Heart left ventricle (tissue), 16 donors: Measurements from ENCODE around the gene PLPPR3. TPM values are rescaled to one million over a fixed set of nuclear protein-coding genes. Genes with fewer than 3 reads are reported as not detected.

Experiments used
- ATAC-seq, 4 donors: fragments of 200-7000 bp; cut with Tn5 transposase; one replicate each; pipeline ENCODE4 v1.9.1; 2020 to 2022; ENCODE audit warnings: moderate library complexity in 4 of 4, mild to moderate bottlenecking in 3 of 4, moderate number of reproducible peaks in 1 of 4
- DNase-seq, 5 donors: peaks; one replicate each; pipeline ENCODE4 v3.0.0-alpha.2; 2020
- H3K27ac ChIP-seq, 12 donors: fragments of 200-600 bp; sonication (generic) in 4 of 12; one replicate each; pipeline versions ENCODE4 v1.5.0 to v1.8.0; 2016 to 2022; ENCODE audit warnings: mild to moderate bottlenecking in 2 of 12
- H3K27me3 ChIP-seq, 9 donors: fragments of 200-600 bp; sonication (generic) in 2 of 9; one replicate each; pipeline versions ENCODE4 v1.5.1 to v1.8.0; 2016 to 2022; ENCODE audit warnings: mild to moderate bottlenecking in 3 of 9
- H3K36me3 ChIP-seq, 9 donors: fragments of 200-600 bp; sonication (generic) in 2 of 9; one replicate each; pipeline versions ENCODE4 v1.5.0 to v1.8.0; 2018 to 2022; ENCODE audit warnings: mild to moderate bottlenecking in 2 of 9
- H3K4me1 ChIP-seq, 12 donors: fragments of 200-600 bp; sonication (generic) in 4 of 12; one replicate each; pipeline versions ENCODE4 v1.5.0 to v1.8.0; 2016 to 2022; ENCODE audit warnings: mild to moderate bottlenecking in 3 of 12
- H3K4me3 ChIP-seq, 12 donors: fragments of 200-600 bp; sonication (generic) in 4 of 12; one replicate each; pipeline versions ENCODE4 v1.5.0 to v1.8.0; 2017 to 2022; ENCODE audit warnings: mild to moderate bottlenecking in 9 of 12, moderate library complexity in 4 of 12
- H3K9me3 ChIP-seq, 12 donors: fragments of 200-600 bp; sonication (generic) in 4 of 12; one replicate each; pipeline versions ENCODE4 v1.5.0 to v1.8.0; 2016 to 2022; ENCODE audit warnings: mild to moderate bottlenecking in 1 of 12
- CTCF ChIP-seq, 12 donors: fragments of 200-600 bp; sonication (generic) in 4 of 12; IDR thresholded peaks; one replicate each; pipeline versions ENCODE4 v1.5.0 to v1.8.0; 2018 to 2022; ENCODE audit warnings: antibody characterized with exemption in 12 of 12, mild to moderate bottlenecking in 5 of 12
- POLR2A ChIP-seq, 2 donors: fragments of 450-650 bp; IDR thresholded peaks; one replicate each; pipeline ENCODE4 v1.6.1; 2017; ENCODE audit warnings: antibody characterized with exemption in 2 of 2, mild to moderate bottlenecking in 2 of 2, moderate library complexity in 2 of 2
- WGBS, 4 donors: extraction: QIAGEN DNeasy Blood & Tissue Kit in 2 of 4; methylation state at CpG; one replicate each; pipeline versions ENCODE4 v1.1.5 to v1.1.7; 2013 to 2018; 5-methylcytosine and 5-hydroxymethylcytosine counted together
- intact Hi-C, 10 donors: fragments of 100-400 bp; cut with DNase I; formaldehyde crosslinking; loops; one replicate each; pipeline versions ENCODE4 v1.11.1 to v1.14.2; 2022
- polyA plus RNA-seq, 2 donors: library from polyadenylated mRNA; stranded (reverse); fragments of 200-250 nt; gene quantifications; one replicate each; pipeline ENCODE4 v1.2.3, GENCODE V29; 2013
- total RNA-seq, 9 donors: library from RNA; depleted of rRNA in 2 of 9; stranded (reverse); fragments of >200 nt in 2 of 9; fragmentation: NEBNext Ultra II Directional in 3 of 9; extraction: Animal tissue kit (Norgen Biotek cat#: 25700) in 3 of 9; gene quantifications; one replicate each; pipeline versions ENCODE4 v1.1.0 to v1.2.4, GENCODE V29; 2016 to 2023
- donor health status: ischemic (EF 13 %, LVEDD 7.1; RV severe dilation, severe dysfunction).
- donor health status: healthy with polysubstance abuse.
- donor health status: DM: no; HTN: yes; CAD: no.
- donor health status: DM: no; HTN: no; CAD: no.
- donor health status: ischemic (EF 25% LVEDD 6.9; RV normal size, moderate dysfunction).
- donor health status: ischemic (EF 25% LVEDD 5.7; RV mildly dilated, moderate dysfunction).
- donor health status: healthy.
- donor health status: DM: yes; HTN: yes; CAD: no.
- donor health status: ischemic (EF 35%, LVEDD 5.7; RV mildly dilated, moderate dysfunction).
- donor health status: nonischemic (EF 11% LVEDD 7.7; RV severe dilation, severe dysfunction).
- donor health status: DM: yes; HTN: yes; CAD: no.
- donor health status: PGD.
- donor health status: ischemic (EF 29% LVEDD 5.4; RV normal size, mild dysfunction).
- donor health status: nonischemic (EF 23%, LVEDD 6.1; RV moderate dilation, normal function).

Gene PLPPR3
- total and polyA plus RNA-seq, 11 donors, result 0.10 to 0.50 (median 0.14) TPM; not detected in 8

DNA sequence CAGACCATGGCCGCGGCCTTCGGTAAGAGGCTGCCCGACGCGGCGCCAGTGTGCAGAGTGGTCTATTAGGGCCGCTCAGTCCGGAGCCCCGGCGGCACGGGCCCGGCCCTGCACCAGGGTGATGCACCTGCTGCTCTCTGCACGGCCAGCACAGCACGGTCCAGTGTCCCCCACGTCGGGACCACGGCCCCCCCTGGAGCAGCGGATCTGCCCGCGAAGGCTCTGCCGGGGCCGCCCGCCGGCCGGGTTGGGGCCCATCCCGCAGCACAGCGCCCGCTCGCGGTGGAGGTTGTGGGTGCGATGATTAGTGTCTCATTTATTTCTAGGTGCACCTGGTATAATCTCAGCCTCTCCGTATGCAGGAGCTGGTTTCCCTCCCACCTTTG lies 16.6 kb downstream of the PLPPR3 start:
- H3K4me3 ChIP-seq, result no peak overlapping the region
- H3K36me3 ChIP-seq, result peaks cover 15 to 98% (median 71%) of the 10 kb centered on the region in 9 donors
- no peaks in the 10 kb centered on the region for H3K9me3 ChIP-seq
- ATAC-seq (no peak), DNase-seq (peak in 1 of 5 donors; percentile 17)
- 88 to 91% (median 90%) methylated on average over 20 to 33 of the region's 33 CpGs for WGBS, 4 donors
- peaks cover 22 to 56% (median 42%) of the 10 kb centered on the region in 12 donors for H3K4me1 ChIP-seq
- TF ChIP-seq POLR2A (IDR thresholded peaks at IDR 0.05), result no peak
- TF ChIP-seq CTCF (IDR thresholded peaks at IDR 0.05), result peak in 1 of 12 donors; percentile 46
- intact Hi-C loops, result no loop called here
- H3K27me3 ChIP-seq, result no peaks in the 10 kb centered on the region
- H3K27ac ChIP-seq, result no peak overlapping the region

- H3K9me3 ChIP-seq, result no peaks in the 10 kb centered on the region
- no peak overlapping the region for H3K4me3 ChIP-seq
- H3K4me1 ChIP-seq, result peaks cover 23 to 61% (median 48%) of the 10 kb centered on the region in 12 donors
- peak in 1 of 5 donors; percentile 16 for DNase-seq
- H3K27ac ChIP-seq, result peak overlapping the region in 1 of 12 donors; percentile 9
- no peak for TF ChIP-seq POLR2A (IDR thresholded peaks at IDR 0.05)
- no peak for TF ChIP-seq CTCF (IDR thresholded peaks at IDR 0.05)
- ATAC-seq, result no peak
- no peaks in the 10 kb centered on the region for H3K27me3 ChIP-seq
- intact Hi-C loops, result no loop called here
- H3K36me3 ChIP-seq, result peaks cover 15 to 97% (median 69%) of the 10 kb centered on the region in 9 donors
- 83 to 92% (median 89%) methylated on average over 14 to 53 of the region's 53 CpGs for WGBS, 4 donors
Observed at GRCh38 chr19:804419-805165, 17.2 kb downstream of the PLPPR3 start.

- peaks cover 26 to 69% (median 55%) of the 10 kb centered on the region in 12 donors for H3K4me1 ChIP-seq
- H3K9me3 ChIP-seq, result no peaks in the 10 kb centered on the region
- DNase-seq (peak in 2 of 5 donors; percentile 21 to 23), ATAC-seq (no peak)
- TF ChIP-seq CTCF (IDR thresholded peaks at IDR 0.05) (no peak), POLR2A (IDR thresholded peaks at IDR 0.05) (no peak)
- no peaks in the 10 kb centered on the region for H3K27me3 ChIP-seq
- WGBS, 4 donors, result 66 to 75% (median 70%) methylated on average over 11 to 31 of the region's 31 CpGs
- peaks cover 15 to 95% (median 62%) of the 10 kb centered on the region in 9 donors for H3K36me3 ChIP-seq
- no peak overlapping the region for H3K4me3 ChIP-seq
- H3K27ac ChIP-seq, result peak overlapping the region in 2 of 12 donors; percentile 9 to 91
- intact Hi-C loops, result no loop called here
Observed at GRCh38 chr19:803686-804418, 17.9 kb downstream of the PLPPR3 start.

- intact Hi-C loops, result no loop called here
- no peaks in the 10 kb centered on the region for H3K27me3 ChIP-seq
- peak in 1 of 5 donors; percentile 15 for DNase-seq
- peak overlapping the region in 11 of 12 donors; percentile 35 to 100 (median 95) for H3K27ac ChIP-seq
- peaks cover 11 to 87% (median 54%) of the 10 kb centered on the region in 9 donors for H3K36me3 ChIP-seq
- H3K9me3 ChIP-seq, result no peaks in the 10 kb centered on the region
- WGBS, 4 donors, result 64 to 70% (median 66%) methylated on average over 15 to 17 of the region's 17 CpGs
- TF ChIP-seq POLR2A (IDR thresholded peaks at IDR 0.05) (no peak), CTCF (IDR thresholded peaks at IDR 0.05) (no peak)
- peak overlapping the region in 10 of 12 donors; percentile 4 to 99 (median 88) for H3K4me3 ChIP-seq
- no peak for ATAC-seq
- H3K4me1 ChIP-seq, result peaks cover 26 to 76% (median 56%) of the 10 kb centered on the region in 12 donors
Observed at GRCh38 chr19:803099-803561, 18.6 kb downstream of the PLPPR3 start.
